EL (cell line): ENCODE data around the gene CCDC78.
A peak's percentile ranks its signal among the peaks of the same experiment; 100 is the strongest.

Experiments
- DNase-seq: peaks from one replicate; pipeline ENCODE4 v3.0.0-alpha.2; 2016

CCDC78 gene

DNA sequence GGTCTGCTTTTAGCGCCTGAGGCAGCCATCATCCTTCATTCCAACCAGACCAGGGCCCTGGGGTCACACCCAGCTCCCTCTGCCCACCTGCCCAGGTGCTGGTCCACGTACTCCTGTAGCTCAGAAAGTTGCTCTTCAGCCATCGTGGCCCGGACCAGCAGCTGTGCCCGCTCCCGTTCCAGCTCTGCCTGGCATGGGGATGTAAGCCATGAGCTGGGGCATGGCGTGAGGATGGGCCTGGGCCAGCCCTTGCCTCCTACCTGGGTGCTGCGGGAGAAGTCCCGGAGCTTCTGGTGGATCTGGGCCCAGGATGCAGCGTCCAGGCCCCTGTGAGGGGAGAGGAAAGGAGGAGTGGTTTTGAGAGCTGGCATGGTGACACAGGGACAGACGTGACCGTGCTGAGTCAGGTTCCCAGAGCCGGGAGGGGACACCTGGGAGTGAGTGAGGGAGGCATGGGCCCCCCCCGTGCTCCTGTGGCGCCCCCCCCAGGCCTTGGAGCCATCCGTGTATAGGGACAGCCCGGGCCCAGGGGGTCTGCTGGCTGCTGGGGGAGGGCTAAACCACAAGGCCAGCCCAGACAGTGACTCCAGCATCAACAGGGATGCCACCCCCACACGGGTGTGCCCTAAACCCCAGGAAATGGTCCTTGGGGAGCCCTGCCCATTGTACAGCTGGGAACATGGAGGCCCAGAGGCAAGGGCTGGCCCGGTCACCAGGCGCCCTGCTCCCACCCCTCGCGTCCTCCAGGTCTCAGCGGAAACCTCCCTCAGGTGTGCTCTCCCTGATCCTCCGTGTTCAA is 3.2 kb downstream of the CCDC78 start:
- no peak for DNase-seq

DNA sequence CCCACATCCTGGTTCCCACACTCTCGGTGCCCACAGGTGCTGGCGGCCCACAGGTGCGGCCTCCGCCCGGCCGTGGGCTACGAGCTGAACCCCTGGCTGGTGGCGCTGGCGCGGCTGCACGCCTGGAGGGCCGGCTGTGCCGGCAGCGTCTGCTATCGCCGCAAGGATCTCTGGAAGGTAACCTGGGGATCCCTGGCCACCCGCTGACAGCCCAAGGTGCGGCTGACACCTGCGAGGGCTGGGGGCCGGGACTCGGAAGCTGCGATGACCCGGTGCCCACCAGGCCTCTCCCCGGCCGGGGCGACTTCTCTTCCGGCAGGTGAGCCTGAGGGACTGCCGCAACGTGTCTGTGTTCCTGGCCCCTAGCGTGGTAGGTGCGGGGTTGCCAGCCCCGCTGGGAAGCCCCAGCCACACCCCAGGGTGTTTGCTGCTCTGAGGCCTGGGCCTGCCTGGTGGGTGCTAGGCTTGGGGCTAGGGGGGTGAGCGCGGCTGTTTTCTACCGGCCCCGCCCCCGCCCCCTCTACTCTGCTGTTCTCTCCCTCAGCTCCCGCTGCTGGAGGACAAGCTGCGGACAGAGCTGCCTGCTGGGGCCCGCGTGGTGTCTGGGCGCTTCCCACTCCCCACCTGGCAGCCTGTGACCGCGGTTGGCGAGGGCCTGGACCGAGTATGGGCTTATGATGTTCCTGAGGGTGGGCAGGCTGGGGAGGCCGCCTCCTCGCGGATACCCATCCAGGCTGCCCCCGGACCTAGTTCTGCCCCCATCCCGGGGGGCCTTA is 4.3 kb downstream of the CCDC78 start:
- DNase-seq = no peak

DNA sequence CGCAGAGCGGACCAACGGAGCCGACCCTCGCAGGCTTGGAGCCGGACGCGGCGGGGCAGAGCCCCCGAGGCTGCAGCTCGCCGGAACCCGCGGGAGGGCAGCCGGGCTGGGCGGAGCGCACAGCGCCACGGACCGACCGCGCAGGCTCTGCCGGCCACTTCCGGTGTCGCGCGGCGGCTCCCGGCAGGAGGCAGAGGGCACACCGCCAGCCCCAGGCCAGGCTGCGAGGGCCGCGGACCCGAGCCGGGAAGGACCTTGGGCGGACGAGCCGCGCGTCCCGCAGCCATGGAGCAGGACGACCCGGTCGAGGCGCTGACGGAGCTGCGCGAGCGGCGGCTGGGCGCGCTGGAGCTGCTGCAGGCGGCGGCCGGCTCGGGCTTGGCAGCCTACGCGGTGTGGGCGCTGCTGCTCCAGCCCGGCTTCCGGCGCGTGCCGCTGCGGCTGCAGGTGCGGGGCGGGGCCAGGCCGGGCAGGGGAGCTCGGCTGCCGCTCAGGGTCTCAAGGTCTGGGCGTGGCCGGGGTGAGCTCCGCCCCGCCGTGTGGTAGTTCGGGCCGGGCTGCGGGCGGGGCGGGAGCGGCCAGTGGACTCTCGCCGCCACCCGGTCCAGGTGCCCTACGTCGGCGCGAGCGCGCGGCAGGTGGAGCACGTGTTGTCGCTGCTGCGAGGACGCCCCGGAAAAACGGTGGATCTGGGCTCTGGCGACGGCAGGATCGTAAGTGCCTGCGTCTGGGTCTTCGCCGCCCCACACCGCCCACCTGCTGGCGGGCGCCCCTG is 5.1 kb downstream of the CCDC78 start, which contains the start of gene ANTKMT:
Gene ANTKMT, plus strand, starts transcription at position 157 of the 775 bp plus-strand sequence. Its CDS starts 129 bp downstream, at position 286.
- DNase-seq = peak; percentile 79

GRCh38 chr16:720447-720989 is 5.7 kb downstream of the CCDC78 start:
- DNase-seq = peak; percentile 88

GRCh38 chr16:719815-720446 is 6.3 kb downstream of the CCDC78 start:
- DNase-seq = peak; percentile 32

DNA sequence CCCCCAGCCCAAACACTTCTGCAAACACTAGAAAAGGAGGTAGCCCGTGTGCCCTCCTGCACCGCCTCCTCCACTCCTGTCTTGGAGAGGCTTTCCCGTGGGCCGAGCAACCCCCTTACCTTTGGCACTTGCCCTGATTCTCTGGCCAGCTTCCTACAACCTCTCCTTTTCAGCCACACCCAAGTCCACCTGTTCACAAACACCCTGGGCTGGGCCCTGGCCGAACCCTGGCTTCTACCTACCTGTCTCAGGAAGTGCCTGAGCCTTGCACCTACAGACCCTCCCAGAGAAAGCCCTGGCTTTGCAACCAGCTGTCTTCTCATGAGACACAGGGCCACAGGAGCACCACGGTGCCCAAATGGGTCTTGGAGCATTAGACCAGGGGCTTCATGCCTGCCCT is 7.3 kb downstream of the CCDC78 start:
- no peak for DNase-seq

DNA sequence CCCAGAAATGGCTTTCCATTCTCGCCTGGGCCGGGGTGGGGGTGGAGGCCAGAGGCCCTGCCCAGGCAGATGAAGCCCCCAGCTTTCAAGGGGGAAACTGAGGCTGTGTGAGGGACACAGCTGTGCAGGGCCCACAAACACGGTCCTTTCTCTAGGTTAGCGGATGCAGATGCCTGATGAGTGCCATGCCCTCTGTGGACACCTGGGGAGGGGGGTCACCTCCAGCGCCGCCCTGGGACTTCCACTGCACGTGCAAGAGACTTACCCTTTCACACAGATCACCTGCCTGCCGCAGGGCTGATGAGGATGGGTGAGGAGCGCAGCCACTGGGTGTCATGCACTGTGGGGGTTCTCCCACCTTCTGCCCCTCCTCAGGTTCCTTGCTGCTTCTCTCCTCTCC is 7.9 kb downstream of the CCDC78 start:
- no peak for DNase-seq

GRCh38 chr16:717450-718245 is 8.6 kb downstream of the CCDC78 start:
- DNase-seq = no peak

DNA sequence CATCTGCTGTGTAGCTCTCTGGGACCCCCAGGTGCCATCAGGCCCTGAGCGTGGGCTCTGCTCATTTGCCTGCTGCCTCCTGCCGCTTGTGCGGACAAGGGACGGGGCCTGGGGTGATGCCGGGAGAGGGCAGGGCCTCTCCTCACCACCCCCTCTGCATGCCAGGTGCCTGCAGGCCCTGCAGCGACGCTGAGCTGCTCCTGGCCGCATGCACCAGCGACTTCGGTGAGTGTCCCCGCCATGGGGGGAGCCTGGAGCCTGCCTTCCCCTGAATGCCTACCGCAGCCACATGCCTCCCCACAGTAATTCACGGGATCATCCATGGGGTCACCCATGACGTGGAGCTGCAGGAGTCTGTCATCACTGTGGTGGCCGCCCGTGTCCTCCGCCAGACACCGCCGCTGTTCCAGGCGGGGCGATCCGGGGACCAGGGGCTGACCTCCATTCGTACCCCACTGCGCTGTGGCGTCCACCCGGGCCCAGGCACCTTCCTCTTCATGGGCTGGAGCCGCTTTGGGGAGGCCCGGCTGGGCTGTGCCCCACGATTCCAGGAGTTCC is 9.4 kb downstream of the CCDC78 start:
- DNase-seq = no peak

- DNase-seq = peak; percentile 51
Measured at GRCh38 chr16:716200-716568, 10.1 kb downstream of the CCDC78 start.

GRCh38 chr16:715477-716199 is 10.6 kb downstream of the CCDC78 start:
- peak; percentile 38 for DNase-seq

DNA sequence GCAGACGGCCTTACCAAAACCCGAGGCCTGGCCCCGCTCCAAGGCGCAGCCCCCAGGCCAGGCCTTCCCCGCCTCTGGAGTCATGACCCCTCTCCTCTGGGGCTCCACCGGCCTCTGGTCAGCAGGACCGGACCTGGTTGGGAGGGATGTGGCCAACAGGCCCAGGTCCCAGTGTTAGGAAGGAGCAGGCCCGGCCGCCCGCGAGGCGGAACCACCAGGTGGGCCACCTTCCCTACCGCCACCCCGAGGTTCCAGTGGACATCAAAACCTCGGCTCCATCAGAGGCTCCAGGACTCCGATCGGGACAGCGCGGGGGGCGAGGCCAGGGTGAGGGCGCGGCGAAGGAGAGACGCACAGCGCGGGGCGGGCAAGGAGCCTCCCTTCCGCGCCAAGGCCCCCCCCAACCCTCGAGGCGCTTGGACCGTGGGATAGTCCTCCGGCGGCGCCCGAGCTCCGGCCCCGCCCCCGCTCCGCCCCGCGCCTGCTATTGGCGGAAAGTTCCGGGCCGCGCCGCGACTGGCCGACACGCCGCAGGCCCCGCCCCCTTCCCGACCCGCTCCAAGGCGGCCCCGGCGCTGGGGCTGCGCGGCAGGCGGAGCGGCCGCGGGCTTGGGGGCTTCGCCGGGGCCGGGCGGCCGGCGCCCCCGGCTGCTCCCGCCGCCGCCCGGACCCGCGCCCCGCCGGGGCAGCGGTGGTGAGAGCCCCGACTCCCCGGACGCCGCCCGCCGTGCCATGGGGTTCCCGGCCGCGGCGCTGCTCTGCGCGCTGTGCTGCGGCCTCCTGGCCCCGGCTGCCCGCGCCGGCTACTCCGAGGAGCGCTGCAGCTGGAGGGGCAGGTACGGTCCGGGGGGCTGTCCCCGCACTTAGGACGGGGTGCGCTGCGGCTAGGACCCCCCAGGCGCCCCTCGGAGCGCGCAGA is 11.4 kb downstream of the CCDC78 start, which contains the start of gene METRN:
Gene METRN, plus strand, starts transcription at position 561 of the 919 bp plus-strand sequence. Its CDS starts 172 bp downstream, at position 733.
- peak; percentile 89 for DNase-seq

GRCh38 chr16:714079-714478 is 12.2 kb downstream of the CCDC78 start:
- peak; percentile 54 for DNase-seq

GRCh38 chr16:712740-713250 is 13.4 kb downstream of the CCDC78 start:
- peak; percentile 97 for DNase-seq

DNA sequence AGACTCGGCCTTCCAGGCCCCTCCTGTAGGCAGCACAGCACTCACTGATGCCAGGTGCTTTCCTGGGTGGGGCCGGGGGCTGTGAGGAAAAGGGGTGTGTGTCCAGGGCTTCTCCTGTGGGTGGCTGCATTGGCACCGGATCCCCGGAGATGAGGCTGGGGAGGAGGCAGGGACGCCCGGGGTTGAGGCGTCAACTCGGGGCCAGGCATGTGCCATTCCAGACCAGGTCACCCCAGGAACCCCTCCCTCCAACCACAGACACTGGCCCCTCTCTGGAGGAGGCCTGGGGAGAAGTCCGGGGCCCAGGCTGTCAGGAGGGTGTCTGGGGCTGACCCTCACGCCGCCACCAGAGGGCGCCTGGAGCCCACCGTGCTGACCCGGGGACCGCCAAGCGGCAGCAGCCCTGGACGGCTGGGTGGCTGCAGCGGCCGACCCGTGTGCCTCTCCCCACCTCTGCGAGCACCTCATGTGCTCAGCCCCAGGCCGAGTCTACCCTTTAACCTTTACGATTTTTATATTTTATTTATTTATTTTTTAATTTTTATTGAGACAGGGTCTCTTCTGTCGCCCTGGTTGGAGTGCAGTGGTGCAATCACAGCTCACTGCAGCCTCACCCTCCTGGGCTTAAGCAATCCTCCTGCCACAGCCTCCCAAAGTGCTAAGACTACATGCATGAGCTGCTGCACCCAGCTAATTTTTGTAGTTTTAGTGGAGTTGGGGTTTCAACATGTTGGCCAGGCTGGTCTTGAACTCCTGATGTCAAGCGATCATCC is 14.5 kb downstream of the CCDC78 start:
- DNase-seq = peak; percentile 66

GRCh38 chr16:711084-711483 is 15.2 kb downstream of the CCDC78 start:
- DNase-seq = no peak

DNA sequence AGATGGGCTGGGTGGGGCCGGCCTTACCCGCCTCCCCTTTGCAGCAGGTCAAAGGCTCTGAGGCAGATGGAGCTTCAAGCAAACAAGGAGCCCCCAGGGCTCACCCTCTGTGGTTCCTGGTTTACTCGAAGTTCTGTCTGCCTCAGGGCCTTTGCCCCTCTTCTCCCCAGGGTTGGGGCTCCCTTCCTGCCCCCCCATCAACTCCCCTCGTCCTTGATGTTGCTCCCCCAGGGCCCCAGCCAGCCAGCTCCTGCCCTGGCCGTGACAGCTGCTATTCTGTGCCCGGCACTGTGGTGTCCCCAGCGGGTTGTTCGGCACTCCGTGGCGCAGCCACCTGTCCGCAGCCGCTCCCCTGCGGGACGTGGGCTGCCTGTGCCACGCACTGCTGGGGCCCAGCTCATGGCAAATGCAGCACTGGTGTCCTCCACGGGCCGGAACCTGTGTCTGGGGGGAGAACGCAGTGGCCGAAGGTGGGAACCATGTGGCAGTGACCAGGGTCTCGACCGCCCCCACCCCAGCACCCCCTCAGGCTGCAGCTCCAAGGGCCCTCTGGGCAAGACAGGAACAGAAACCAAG is 15.7 kb downstream of the CCDC78 start:
- no peak for DNase-seq
